DMS 273 treated with DMSO at 0.1 percent for 48 hours (cell line): Measurements from ENCODE around the gene TBCD.

Experiments used
- DNase-seq: peaks from one replicate; lab custom pipeline; 2025; lab: John Stamatoyannopoulos, UW

TBCD gene

GRCh38 chr17:82907797-82908542, 156.1 kb downstream of the TBCD start:
- no peak for DNase-seq

- DNase-seq: no peak
These were observed 156.8 kb downstream of the TBCD start for GRCh38 chr17:82908543-82909160.

GRCh38 chr17:82909322-82909904, 157.5 kb downstream of the TBCD start:
- no peak for DNase-seq

- DNase-seq: no peak
These were observed 158.2 kb downstream of the TBCD start for GRCh38 chr17:82910041-82910481.

GRCh38 chr17:82910770-82911169, 158.9 kb downstream of the TBCD start:
- DNase-seq: no peak

GRCh38 chr17:82911822-82912221, 160.0 kb downstream of the TBCD start:
- no peak for DNase-seq

GRCh38 chr17:82912484-82913089, 160.7 kb downstream of the TBCD start:
- DNase-seq: no peak

- DNase-seq: no peak
These were observed 161.6 kb downstream of the TBCD start for GRCh38 chr17:82913304-82914043.

- no peak for DNase-seq
These were observed 162.5 kb downstream of the TBCD start for GRCh38 chr17:82914375-82914774.

- DNase-seq: no peak
These were observed 163.3 kb downstream of the TBCD start for GRCh38 chr17:82915010-82915756.

- DNase-seq: no peak
These were observed 163.8 kb downstream of the TBCD start for GRCh38 chr17:82915757-82916027.

GRCh38 chr17:82917699-82918345, 166.0 kb downstream of the TBCD start:
- no peak for DNase-seq

- no peak for DNase-seq
These were observed 166.6 kb downstream of the TBCD start for GRCh38 chr17:82918508-82918907.

GRCh38 chr17:82920150-82920549, 168.3 kb downstream of the TBCD start:
- DNase-seq: no peak

- no peak for DNase-seq
These were observed 168.8 kb downstream of the TBCD start for GRCh38 chr17:82920715-82921114.

- DNase-seq: no peak
These were observed 169.6 kb downstream of the TBCD start for GRCh38 chr17:82921426-82921825.

- DNase-seq: no peak
These were observed 170.8 kb downstream of the TBCD start for GRCh38 chr17:82922646-82923045.

- DNase-seq: no peak
These were observed 171.7 kb downstream of the TBCD start for GRCh38 chr17:82923366-82924113.

GRCh38 chr17:82924214-82924613, 172.3 kb downstream of the TBCD start:
- no peak for DNase-seq

- DNase-seq: no peak
These were observed 172.9 kb downstream of the TBCD start for GRCh38 chr17:82924812-82925211.
